HFF-Myc (cell line): ENCODE measurements around the gene RBM3.

ENCODE experiments used
- DNase-seq: peaks from one replicate; pipeline ENCODE4 v3.0.0-alpha.2; 2011; ENCODE audit warnings: low read depth; ENCODE audit errors: extremely low read depth
- H3K4me3 ChIP-seq: replicated peaks from 2 replicates; pipeline ENCODE4 v1.5.1; 2011; ENCODE audit warnings: low read depth, mild to moderate bottlenecking, control low read depth, low read length
- TF ChIP-seq, protein P1 (sequence below): IDR thresholded peaks from 2 replicates; pipeline ENCODE4 v1.5.1; 2012; ENCODE audit warnings: mild to moderate bottlenecking, low read depth, low read length, control low read depth; ENCODE audit errors: missing control alignments

Gene RBM3

GRCh38 chrX:48617542-48618340 is 43.5 kb downstream of the RBM3 start:
- TF ChIP-seq, protein P1, sequence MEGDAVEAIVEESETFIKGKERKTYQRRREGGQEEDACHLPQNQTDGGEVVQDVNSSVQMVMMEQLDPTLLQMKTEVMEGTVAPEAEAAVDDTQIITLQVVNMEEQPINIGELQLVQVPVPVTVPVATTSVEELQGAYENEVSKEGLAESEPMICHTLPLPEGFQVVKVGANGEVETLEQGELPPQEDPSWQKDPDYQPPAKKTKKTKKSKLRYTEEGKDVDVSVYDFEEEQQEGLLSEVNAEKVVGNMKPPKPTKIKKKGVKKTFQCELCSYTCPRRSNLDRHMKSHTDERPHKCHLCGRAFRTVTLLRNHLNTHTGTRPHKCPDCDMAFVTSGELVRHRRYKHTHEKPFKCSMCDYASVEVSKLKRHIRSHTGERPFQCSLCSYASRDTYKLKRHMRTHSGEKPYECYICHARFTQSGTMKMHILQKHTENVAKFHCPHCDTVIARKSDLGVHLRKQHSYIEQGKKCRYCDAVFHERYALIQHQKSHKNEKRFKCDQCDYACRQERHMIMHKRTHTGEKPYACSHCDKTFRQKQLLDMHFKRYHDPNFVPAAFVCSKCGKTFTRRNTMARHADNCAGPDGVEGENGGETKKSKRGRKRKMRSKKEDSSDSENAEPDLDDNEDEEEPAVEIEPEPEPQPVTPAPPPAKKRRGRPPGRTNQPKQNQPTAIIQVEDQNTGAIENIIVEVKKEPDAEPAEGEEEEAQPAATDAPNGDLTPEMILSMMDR: no peak
- no peak for DNase-seq
- H3K4me3 ChIP-seq: no peak overlapping the region

DNA sequence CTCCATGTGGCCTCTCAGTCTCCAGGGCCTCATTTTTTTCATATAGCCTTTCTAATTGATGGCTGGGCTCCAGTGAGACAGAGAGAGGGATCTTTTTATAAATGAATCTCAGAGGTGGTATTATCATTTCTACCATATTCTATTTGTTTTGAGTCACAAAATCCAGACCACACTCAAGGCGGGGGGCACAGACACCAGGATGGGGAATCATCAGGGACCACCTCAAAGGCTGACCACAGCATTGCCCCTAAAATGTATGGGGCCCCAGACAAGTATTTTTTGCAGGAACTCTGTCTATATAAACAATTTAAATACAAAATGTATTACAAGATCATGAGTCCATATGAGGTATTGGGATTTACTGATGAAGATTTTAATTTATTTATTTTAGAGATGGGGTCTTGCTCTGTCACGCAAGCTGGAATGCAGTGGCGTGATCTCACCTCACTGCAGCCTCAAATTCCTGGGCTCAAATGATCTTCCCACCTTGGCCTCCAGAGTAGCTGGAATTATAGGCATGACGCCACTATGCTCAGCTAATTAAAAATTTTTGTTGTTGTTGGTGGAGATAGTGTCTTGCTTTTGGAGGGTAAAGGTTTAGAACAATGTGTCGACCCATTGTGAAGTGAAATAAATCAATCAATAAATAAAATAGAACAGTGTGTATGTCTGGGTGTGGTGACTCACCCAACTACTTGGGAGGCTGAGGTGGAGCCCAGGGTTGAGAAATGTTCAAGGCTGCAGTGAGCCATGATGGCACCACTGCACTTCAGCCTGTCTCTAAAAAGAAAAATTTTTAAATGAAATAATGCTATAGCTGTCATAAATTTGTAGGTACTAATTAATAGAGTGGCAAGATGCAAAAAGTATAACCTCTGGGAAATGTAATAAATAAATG is 52.4 kb downstream of the RBM3 start:
- TF ChIP-seq, protein P1: no peak
- DNase-seq: no peak
- H3K4me3 ChIP-seq: no peak overlapping the region
